DMS79 treated with DMSO at 0.1 percent for 48 hours (cell line): ENCODE measurements around the gene TMEM255B.

ENCODE experiments used
- DNase-seq: peaks from one replicate; lab custom pipeline; 2025; lab: John Stamatoyannopoulos, UW

Gene TMEM255B

GRCh38 chr13:113768018-113768905 is 9.2 kb downstream of the TMEM255B start:
- no peak for DNase-seq

- no peak for DNase-seq
Observed at GRCh38 chr13:113769106-113769505, 10.1 kb downstream of the TMEM255B start.

GRCh38 chr13:113769881-113770280 is 10.9 kb downstream of the TMEM255B start:
- DNase-seq: no peak

- no peak for DNase-seq
Observed at GRCh38 chr13:113770441-113770840, 11.4 kb downstream of the TMEM255B start.

- no peak for DNase-seq
Observed at GRCh38 chr13:113770937-113771336, 11.9 kb downstream of the TMEM255B start.

- DNase-seq: no peak
Observed at GRCh38 chr13:113771709-113772331, 12.8 kb downstream of the TMEM255B start.

- no peak for DNase-seq
Observed at GRCh38 chr13:113774177-113775107, 15.4 kb downstream of the TMEM255B start.

- DNase-seq: no peak
Observed at GRCh38 chr13:113775451-113776145, 16.6 kb downstream of the TMEM255B start.

GRCh38 chr13:113776231-113777125 is 17.5 kb downstream of the TMEM255B start:
- DNase-seq: peak; percentile 66

GRCh38 chr13:113777311-113778260 is 18.6 kb downstream of the TMEM255B start:
- DNase-seq: no peak

- DNase-seq: no peak
Observed at GRCh38 chr13:113781571-113781970, 22.5 kb downstream of the TMEM255B start.

GRCh38 chr13:113782472-113782871 is 23.4 kb downstream of the TMEM255B start:
- no peak for DNase-seq

GRCh38 chr13:113783200-113783881 is 24.3 kb downstream of the TMEM255B start:
- no peak for DNase-seq

GRCh38 chr13:113783966-113784644 is 25.1 kb downstream of the TMEM255B start:
- no peak for DNase-seq

GRCh38 chr13:113784645-113785024 is 25.6 kb downstream of the TMEM255B start:
- no peak for DNase-seq

- DNase-seq: peak; percentile 39
Observed at GRCh38 chr13:113785051-113786010, 26.3 kb downstream of the TMEM255B start.

GRCh38 chr13:113786262-113786841 is 27.3 kb downstream of the TMEM255B start:
- DNase-seq: no peak
